Calu3 (cell line): ENCODE data around the gene PTPN12. TPM values are rescaled to one million over a fixed set of nuclear protein-coding genes. Genes with fewer than 3 reads are reported as not detected.

Source experiments
- Bru-seq: library from RNA; stranded (reverse); fragments of 400-500 nt; gene quantifications from one replicate; lab custom pipeline; 2021; lab: Mats Ljungman, UMichigan
- BruChase-seq, 2 experiments: library from RNA; stranded (reverse); fragments of 400-500 nt; gene quantifications; one replicate each; lab custom pipeline; 2021; lab: Mats Ljungman, UMichigan
- BruUV-seq: library from RNA; stranded (reverse); fragments of 400-500 nt; replicated peaks from 2 replicates; lab custom pipeline; 2021; lab: Mats Ljungman, UMichigan
- CTCF ChIA-PET: fragments of 300-600 bp; sonication (Branson Sonifier 250); formaldehyde crosslinking; loops from one replicate; lab custom pipeline; 2022; ENCODE audit warnings: antibody characterized with exemption; lab: Charles Lee
- DNase-seq: peaks from one replicate; pipeline ENCODE4 v3.0.0; 2022
- H3K27ac Mint-ChIP-seq: one replicate; pipeline ENCODE4 v1.8.0; 2022; ENCODE audit warnings: mixed read lengths; ENCODE audit not compliant: unreplicated experiment
- H3K27me3 Mint-ChIP-seq: one replicate; pipeline ENCODE4 v1.8.0; 2022; ENCODE audit warnings: mixed read lengths; ENCODE audit not compliant: unreplicated experiment
- H3K36me3 Mint-ChIP-seq: one replicate; pipeline ENCODE4 v1.8.0; 2022; ENCODE audit warnings: mild to moderate bottlenecking, moderate library complexity, mixed read lengths; ENCODE audit not compliant: insufficient read depth, unreplicated experiment
- H3K4me1 Mint-ChIP-seq: one replicate; pipeline ENCODE4 v1.8.0; 2022; ENCODE audit warnings: mild to moderate bottlenecking, low read depth, mixed read lengths; ENCODE audit not compliant: unreplicated experiment
- H3K4me3 Mint-ChIP-seq: one replicate; pipeline ENCODE4 v1.8.0; 2022; ENCODE audit warnings: mild to moderate bottlenecking, low read depth, moderate library complexity, mixed read lengths; ENCODE audit not compliant: unreplicated experiment
- H3K9me3 Mint-ChIP-seq: one replicate; pipeline ENCODE4 v1.8.0; 2022; ENCODE audit warnings: low read depth, mixed read lengths; ENCODE audit not compliant: unreplicated experiment
- CTCF ChIP-seq: fragments of 200-600 bp; IDR thresholded peaks from one replicate; pipeline ENCODE4 v1.8.0; 2022; ENCODE audit warnings: antibody characterized with exemption; ENCODE audit not compliant: unreplicated experiment
- intact Hi-C: fragments of 100-400 bp; cut with micrococcal nuclease; formaldehyde crosslinking; loops from one replicate; pipeline ENCODE4 v1.10.0; 2022; ENCODE audit not compliant: unreplicated experiment
- long read RNA-seq: library from polyadenylated mRNA; stranded (forward); transcript quantifications from one replicate; pipeline ENCODE4 v2.0.0, GENCODE V29; 2022
- total RNA-seq: library from RNA; stranded (reverse); gene quantifications from 2 replicates; pipeline ENCODE4 v1.2.3, GENCODE V29; 2022

The PTPN12 gene
- 61.2 and 65.9 TPM in 2 replicates for total RNA-seq
- Bru-seq, nascent RNA = percentile 96 among the genes with signal in this experiment
- percentile 82 among the genes with signal in this experiment for BruChase-seq, experiment 1, labeled RNA remaining after a 6-hour chase
- BruChase-seq, experiment 2, labeled RNA remaining after a 2-hour chase = percentile 83 among the genes with signal in this experiment
- long read RNA-seq, transcript PTPN12-201 (18 exons, 3,406 nt) = major isoform, 5 of 14 reads
- long read RNA-seq, partial matches to known transcripts = 6 of 14 reads
- long read RNA-seq, other reads (novel, unspliced or antisense) = 1 of 14 reads

- peak; percentile 16 for DNase-seq
- Mint-ChIP-seq H3K36me3 (peaks cover 41% of the 10 kb centered on the region), H3K4me1 (peaks cover 17% of the 10 kb centered on the region), H3K9me3 (no peaks in the 10 kb centered on the region), H3K27ac (peak within 1 kb of the TSS; percentile 95), H3K4me3 (peak within 1 kb of the TSS; percentile 86), H3K27me3 (no peaks in the 10 kb centered on the region)
- no peak for TF ChIP-seq CTCF
- intact Hi-C loops = loop anchor here (5.0 kb wide), 1 partner anchor 55 kb away; no protein-coding TSS in a partner anchor
- no TSS peak for BruUV-seq
- CTCF ChIA-PET = no interaction called here
These were observed at the start of gene PTPN12 for GRCh38 chr7:77537136-77537777. PTPN12 (plus strand) TSS chr7:77537295; CDS start chr7:77537547, 252 bp downstream.

- BruUV-seq = no TSS peak
- H3K9me3 Mint-ChIP-seq = no peaks in the 10 kb centered on the region
- CTCF ChIA-PET = no interaction called here
- intact Hi-C loops = loop anchor here (10.0 kb wide), 1 partner anchor 74 kb away; the partner anchor contains the start of gene GSAP
- H3K4me3 Mint-ChIP-seq = no peak overlapping the region
- H3K27ac Mint-ChIP-seq = no peak overlapping the region
- no peak for TF ChIP-seq CTCF
- H3K4me1 Mint-ChIP-seq = peaks cover 19% of the 10 kb centered on the region
- no peak for DNase-seq
- H3K27me3 Mint-ChIP-seq = no peaks in the 10 kb centered on the region
- H3K36me3 Mint-ChIP-seq = no peaks in the 10 kb centered on the region
These were observed 48.1 kb upstream of the PTPN12 start for GRCh38 chr7:77488986-77489385.

GRCh38 chr7:77497079-77497478 lies 40.0 kb upstream of the PTPN12 start:
- H3K9me3 Mint-ChIP-seq = no peaks in the 10 kb centered on the region
- no TSS peak for BruUV-seq
- CTCF ChIA-PET = no interaction called here
- no peaks in the 10 kb centered on the region for H3K36me3 Mint-ChIP-seq
- H3K4me3 Mint-ChIP-seq = no peak overlapping the region
- no peak for DNase-seq
- H3K27ac Mint-ChIP-seq = no peak overlapping the region
- H3K27me3 Mint-ChIP-seq = no peaks in the 10 kb centered on the region
- H3K4me1 Mint-ChIP-seq = no peaks in the 10 kb centered on the region
- no peak for TF ChIP-seq CTCF
- intact Hi-C loops = no loop called here

- intact Hi-C loops = no loop called here
- no peak for DNase-seq
- TF ChIP-seq CTCF = no peak
- H3K27me3 Mint-ChIP-seq = no peaks in the 10 kb centered on the region
- H3K27ac Mint-ChIP-seq = no peak overlapping the region
- no TSS peak for BruUV-seq
- no peaks in the 10 kb centered on the region for H3K9me3 Mint-ChIP-seq
- CTCF ChIA-PET = no interaction called here
- H3K4me3 Mint-ChIP-seq = no peak overlapping the region
- no peaks in the 10 kb centered on the region for H3K36me3 Mint-ChIP-seq
- no peaks in the 10 kb centered on the region for H3K4me1 Mint-ChIP-seq
These were observed 38.3 kb upstream of the PTPN12 start for GRCh38 chr7:77498659-77499379.
